Smooth muscle cell (in vitro differentiated cells): ENCODE data around the gene TNIK. TPM values are rescaled to one million over a fixed set of nuclear protein-coding genes. Genes with fewer than 3 reads are reported as not detected.

Experiments
- DNase-seq: peaks from one replicate; lab custom pipeline; 2025; ENCODE audit not compliant: unreplicated experiment; lab: John Stamatoyannopoulos, UW
- H2AFZ ChIP-seq: fragments of 200-600 bp; sonication (generic); 2 replicates; pipeline ENCODE4 v1.6.0; 2016; ENCODE audit warnings: antibody characterized with exemption, low read depth, mild to moderate bottlenecking
- H3F3A ChIP-seq: fragments of 200-600 bp; sonication (generic); 2 replicates; pipeline ENCODE4 v1.6.0; 2017; ENCODE audit warnings: antibody characterized with exemption, low read depth
- H3K27ac ChIP-seq: fragments of 200-600 bp; sonication (generic); 2 replicates; pipeline ENCODE4 v1.5.1; 2016; ENCODE audit warnings: low read depth, mild to moderate bottlenecking
- H3K27me3 ChIP-seq: fragments of 200-600 bp; sonication (generic); 2 replicates; pipeline ENCODE4 v1.6.1; 2016; ENCODE audit warnings: low read depth, mild to moderate bottlenecking
- H3K36me3 ChIP-seq: fragments of 200-600 bp; sonication (generic); 2 replicates; pipeline ENCODE4 v1.5.1; 2016; ENCODE audit warnings: low read depth
- H3K4me1 ChIP-seq: fragments of 200-600 bp; sonication (generic); 2 replicates; pipeline ENCODE4 v1.5.1; 2016; ENCODE audit warnings: low read depth
- H3K4me2 ChIP-seq: fragments of 200-600 bp; sonication (generic); 2 replicates; pipeline ENCODE4 v1.6.0; 2016; ENCODE audit warnings: mild to moderate bottlenecking
- H3K4me3 ChIP-seq: fragments of 200-600 bp; sonication (generic); 2 replicates; pipeline ENCODE4 v1.5.1; 2016; ENCODE audit warnings: mild to moderate bottlenecking
- H3K79me2 ChIP-seq: fragments of 200-600 bp; sonication (generic); 2 replicates; pipeline ENCODE4 v1.6.0; 2016; ENCODE audit warnings: low read depth, mild to moderate bottlenecking
- H3K9ac ChIP-seq: fragments of 200-600 bp; sonication (generic); 2 replicates; pipeline ENCODE4 v1.6.0; 2016; ENCODE audit warnings: low read depth
- H3K9me3 ChIP-seq: fragments of 200-600 bp; sonication (generic); replicated peaks from 2 replicates; pipeline ENCODE4 v1.5.1; 2016; ENCODE audit warnings: low read depth
- H4K20me1 ChIP-seq: fragments of 200-600 bp; sonication (generic); 2 replicates; pipeline ENCODE4 v1.6.0; 2016; ENCODE audit warnings: low read depth
- WGBS: methylation state at CpG from one replicate; pipeline ENCODE4 v1.1.7; 2016; ENCODE audit warnings: low lambda C conversion rate; 5-methylcytosine and 5-hydroxymethylcytosine counted together
- polyA plus RNA-seq: library from polyadenylated mRNA; unstranded; fragments of >200 nt; fragmentation: Nextera tagmentation; extraction: Ambion mirVana; gene quantifications from 2 replicates; pipeline ENCODE4 v1.2.1, GENCODE V29; 2016
- total RNA-seq: library from RNA; depleted of rRNA; stranded (reverse); fragments of >200 nt; gene quantifications from 2 replicates; pipeline ENCODE4 v1.2.3, GENCODE V29; 2014
- TF ChIP-seq, protein P1 (sequence below): fragments of 200-600 bp; sonication (generic); IDR thresholded peaks from 2 replicates; pipeline ENCODE4 v1.5.1; 2017; ENCODE audit warnings: borderline replicate concordance, mild to moderate bottlenecking, antibody characterized with exemption; ENCODE audit not compliant: insufficient read depth, poor library complexity, severe bottlenecking

Gene TNIK
- total and polyA plus RNA-seq, 2 experiments from 2014 or later: 10.4 to 12.5 TPM

GRCh38 chr3:171231361-171231760 is 228.8 kb downstream of the TNIK start:
- H3K79me2 ChIP-seq: peaks cover 7% of the 10 kb centered on the region
- 96% methylated on average over 4 of the region's 4 CpGs for WGBS
- no peak overlapping the region for H2AFZ ChIP-seq
- no peaks in the 10 kb centered on the region for H3K4me1 ChIP-seq
- H4K20me1 ChIP-seq: no peaks in the 10 kb centered on the region
- H3F3A ChIP-seq: no peaks in the 10 kb centered on the region
- H3K9ac ChIP-seq: no peak overlapping the region
- H3K9me3 ChIP-seq: no peaks in the 10 kb centered on the region
- H3K27me3 ChIP-seq: no peaks in the 10 kb centered on the region
- no peak overlapping the region for H3K4me3 ChIP-seq
- no peak overlapping the region for H3K4me2 ChIP-seq
- TF ChIP-seq, protein P1, sequence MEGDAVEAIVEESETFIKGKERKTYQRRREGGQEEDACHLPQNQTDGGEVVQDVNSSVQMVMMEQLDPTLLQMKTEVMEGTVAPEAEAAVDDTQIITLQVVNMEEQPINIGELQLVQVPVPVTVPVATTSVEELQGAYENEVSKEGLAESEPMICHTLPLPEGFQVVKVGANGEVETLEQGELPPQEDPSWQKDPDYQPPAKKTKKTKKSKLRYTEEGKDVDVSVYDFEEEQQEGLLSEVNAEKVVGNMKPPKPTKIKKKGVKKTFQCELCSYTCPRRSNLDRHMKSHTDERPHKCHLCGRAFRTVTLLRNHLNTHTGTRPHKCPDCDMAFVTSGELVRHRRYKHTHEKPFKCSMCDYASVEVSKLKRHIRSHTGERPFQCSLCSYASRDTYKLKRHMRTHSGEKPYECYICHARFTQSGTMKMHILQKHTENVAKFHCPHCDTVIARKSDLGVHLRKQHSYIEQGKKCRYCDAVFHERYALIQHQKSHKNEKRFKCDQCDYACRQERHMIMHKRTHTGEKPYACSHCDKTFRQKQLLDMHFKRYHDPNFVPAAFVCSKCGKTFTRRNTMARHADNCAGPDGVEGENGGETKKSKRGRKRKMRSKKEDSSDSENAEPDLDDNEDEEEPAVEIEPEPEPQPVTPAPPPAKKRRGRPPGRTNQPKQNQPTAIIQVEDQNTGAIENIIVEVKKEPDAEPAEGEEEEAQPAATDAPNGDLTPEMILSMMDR: no peak
- no peaks in the 10 kb centered on the region for H3K36me3 ChIP-seq
- no peak for DNase-seq
- no peak overlapping the region for H3K27ac ChIP-seq

- 52% methylated on average over 4 of the region's 4 CpGs for WGBS
Measured at GRCh38 chr3:171230865-171231264, 229.3 kb downstream of the TNIK start.

DNA sequence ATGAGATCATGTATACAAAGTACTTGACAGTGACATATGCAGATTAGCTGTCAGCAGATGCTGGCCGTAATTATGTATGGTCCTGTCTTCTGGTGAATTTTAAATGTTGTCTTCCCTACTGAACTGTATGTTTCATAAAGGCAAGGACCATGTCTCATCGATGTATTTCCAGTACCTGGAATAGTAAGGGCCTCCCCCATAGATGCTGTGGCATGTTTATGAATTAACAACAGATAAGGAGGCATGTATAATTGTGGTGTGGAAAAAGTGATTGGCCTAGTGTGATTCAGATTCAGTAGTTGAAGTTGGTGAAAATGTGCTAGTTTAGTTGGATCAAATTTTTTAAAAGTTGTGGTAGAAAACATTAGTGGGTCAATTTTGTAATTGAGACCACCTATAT is 231.0 kb downstream of the TNIK start:
- Histone ChIP-seq H4K20me1 (no peaks in the 10 kb centered on the region), H2AFZ (no peak overlapping the region), H3K4me2 (no peak overlapping the region), H3F3A (no peaks in the 10 kb centered on the region), H3K27me3 (no peaks in the 10 kb centered on the region), H3K4me1 (no peaks in the 10 kb centered on the region), H3K9ac (no peak overlapping the region), H3K79me2 (peaks cover 7% of the 10 kb centered on the region), H3K27ac (no peak overlapping the region), H3K9me3 (no peaks in the 10 kb centered on the region), H3K4me3 (no peak overlapping the region), H3K36me3 (no peaks in the 10 kb centered on the region)
- 85% methylated on average over 2 of the region's 2 CpGs for WGBS
- DNase-seq: no peak
- TF ChIP-seq, protein P1: no peak

More at GRCh38 chr3:171230865-171231264, 229.3 kb downstream of the TNIK start:
- Histone ChIP-seq H3F3A (no peaks in the 10 kb centered on the region), H4K20me1 (no peaks in the 10 kb centered on the region), H3K79me2 (peaks cover 7% of the 10 kb centered on the region), H3K4me3 (no peak overlapping the region), H3K27me3 (no peaks in the 10 kb centered on the region), H3K27ac (no peak overlapping the region), H3K9ac (no peak overlapping the region), H3K4me1 (no peaks in the 10 kb centered on the region), H3K9me3 (no peaks in the 10 kb centered on the region), H3K4me2 (no peak overlapping the region), H3K36me3 (no peaks in the 10 kb centered on the region), H2AFZ (no peak overlapping the region)
- TF ChIP-seq, protein P1: no peak
- DNase-seq: no peak

GRCh38 chr3:171228240-171228639 is 232.0 kb downstream of the TNIK start:
- Histone ChIP-seq H4K20me1 (no peaks in the 10 kb centered on the region), H3F3A (no peaks in the 10 kb centered on the region), H3K9ac (no peak overlapping the region), H3K4me1 (no peaks in the 10 kb centered on the region), H2AFZ (no peak overlapping the region), H3K9me3 (no peaks in the 10 kb centered on the region), H3K36me3 (no peaks in the 10 kb centered on the region), H3K27ac (no peak overlapping the region), H3K4me3 (no peak overlapping the region), H3K4me2 (no peak overlapping the region), H3K79me2 (peaks cover 2% of the 10 kb centered on the region), H3K27me3 (no peaks in the 10 kb centered on the region)
- 37% methylated on average over 4 of the region's 4 CpGs for WGBS
- DNase-seq: no peak
- TF ChIP-seq, protein P1: no peak
